Caco-2 (cell line): ENCODE results near the gene DENND10. TPM values are rescaled to one million over a fixed set of nuclear protein-coding genes. Genes with fewer than 3 reads are reported as not detected.

Experiments
- BruUV-seq: library from RNA; stranded (reverse); fragments of 400-500 nt; replicated peaks from 2 replicates; lab custom pipeline; 2021; lab: Mats Ljungman, UMichigan
- CTCF ChIA-PET: fragments of 300-600 bp; sonication (Branson Sonifier 250); formaldehyde crosslinking; loops from one replicate; lab custom pipeline; 2022; ENCODE audit warnings: antibody characterized with exemption; lab: Charles Lee
- POLR2A ChIA-PET: fragments of 300-600 bp; sonication (Branson Sonifier 250); formaldehyde crosslinking; loops from one replicate; lab custom pipeline; 2022; ENCODE audit warnings: antibody characterized with exemption; lab: Charles Lee
- DNase-seq, 2 experiments: peaks; one replicate each; pipeline versions ENCODE4 v3.0.0 to v3.0.0-alpha.2; 2020 to 2022
- H3K27me3 ChIP-seq: replicated peaks from 2 replicates; pipeline ENCODE4 v1.6.0; 2011; ENCODE audit warnings: low read length; ENCODE audit not compliant: control insufficient read depth, insufficient read depth
- H3K36me3 ChIP-seq: 2 replicates; pipeline ENCODE4 v1.5.1; 2011; ENCODE audit warnings: low read length; ENCODE audit not compliant: control insufficient read depth, insufficient read depth
- H3K4me1 ChIP-seq: fragments of 250-450 bp; sonication (Bioruptor Pico); 2 replicates; pipeline ENCODE4 v1.5.1; 2020; ENCODE audit warnings: mild to moderate bottlenecking
- H3K4me3 ChIP-seq: 2 replicates; pipeline ENCODE4 v1.5.1; 2011; ENCODE audit warnings: low read depth, mild to moderate bottlenecking, control low read depth, low read length
- H3K9me3 ChIP-seq: fragments of 250-450 bp; sonication (Bioruptor Pico); 2 replicates; pipeline ENCODE4 v1.5.1; 2020; ENCODE audit warnings: mild to moderate bottlenecking, moderate library complexity
- H3K27ac Mint-ChIP-seq: one replicate; pipeline ENCODE4 v1.8.0; 2022; ENCODE audit warnings: mixed read lengths; ENCODE audit not compliant: unreplicated experiment
- H3K27me3 Mint-ChIP-seq: one replicate; pipeline ENCODE4 v1.8.0; 2022; ENCODE audit warnings: mixed read lengths; ENCODE audit not compliant: insufficient read depth, unreplicated experiment
- H3K36me3 Mint-ChIP-seq: one replicate; pipeline ENCODE4 v1.8.0; 2022; ENCODE audit warnings: mild to moderate bottlenecking, mixed read lengths; ENCODE audit not compliant: insufficient read depth, unreplicated experiment
- H3K4me1 Mint-ChIP-seq: one replicate; pipeline ENCODE4 v1.8.0; 2022; ENCODE audit warnings: low read depth, mixed read lengths; ENCODE audit not compliant: unreplicated experiment
- H3K4me3 Mint-ChIP-seq: one replicate; pipeline ENCODE4 v1.8.0; 2022; ENCODE audit warnings: mild to moderate bottlenecking, moderate library complexity, mixed read lengths; ENCODE audit not compliant: unreplicated experiment
- H3K9me3 Mint-ChIP-seq: one replicate; pipeline ENCODE4 v1.8.0; 2022; ENCODE audit warnings: mixed read lengths; ENCODE audit not compliant: unreplicated experiment
- CTCF ChIP-seq, 2 experiments: fragments of 200-600 bp in 1 of 2; IDR thresholded peaks; 1 replicate in 1 of 2; 2 replicates in 1 of 2; pipeline versions ENCODE4 v1.5.1 to v1.8.0; 2011 to 2022; ENCODE audit warnings: antibody characterized with exemption in 1 of 2, control low read depth in 1 of 2, inconsistent platforms in 1 of 2, low read depth in 1 of 2, low read length in 1 of 2, mild to moderate bottlenecking in 1 of 2, moderate library complexity in 1 of 2; ENCODE audit not compliant: insufficient read depth in 1 of 2, severe bottlenecking in 1 of 2, unreplicated experiment in 1 of 2
- intact Hi-C: fragments of 100-400 bp; cut with micrococcal nuclease; formaldehyde crosslinking; loops from one replicate; pipeline ENCODE4 v1.10.0; 2022; ENCODE audit not compliant: unreplicated experiment
- total RNA-seq: library from RNA; stranded (reverse); gene quantifications from 2 replicates; pipeline ENCODE4 v1.2.3, GENCODE V29; 2022

The DENND10 gene
- total RNA-seq, 1 experiment from 2014 or later = 80.8 TPM

- intact Hi-C loops = no loop called here
- H3K36me3 ChIP-seq = no peaks in the 10 kb centered on the region; the same call in 1 of the 2 replicates
- no peak for DNase-seq
- H3K4me3 ChIP-seq = peak overlapping the region; percentile 93
- Mint-ChIP-seq H3K4me3 (peak overlapping the region; percentile 87), H3K27ac (peak overlapping the region; percentile 95), H3K9me3 (no peaks in the 10 kb centered on the region), H3K36me3 (peaks cover 37% of the 10 kb centered on the region), H3K27me3 (no peaks in the 10 kb centered on the region), H3K4me1 (no peaks in the 10 kb centered on the region)
- ChIA-PET CTCF (no interaction called here), POLR2A (no interaction called here)
- TF ChIP-seq CTCF (IDR thresholded peaks at IDR 0.05; ENCODE audit: insufficient read depth in 1 of 2, low read depth in 1 of 2, low read length in 1 of 2, severe bottlenecking in 1 of 2, unreplicated experiment in 1 of 2) = no peak
- H3K4me1 ChIP-seq = peaks cover 6% of the 10 kb centered on the region; the same call in 1 of the 2 replicates
- no peaks in the 10 kb centered on the region for H3K27me3 ChIP-seq
- TSS peak; percentile 79 for BruUV-seq
- no peaks in the 10 kb centered on the region for H3K9me3 ChIP-seq
These were observed 62.2 kb downstream of the DENND10 start for GRCh38 chr10:119166118-119166500.

GRCh38 chr10:119166564-119166963 lies 62.7 kb downstream of the DENND10 start:
- DNase-seq = no peak
- Mint-ChIP-seq H3K27ac (peak overlapping the region; percentile 95), H3K36me3 (peaks cover 41% of the 10 kb centered on the region), H3K27me3 (no peaks in the 10 kb centered on the region), H3K4me3 (peak overlapping the region; percentile 87), H3K9me3 (no peaks in the 10 kb centered on the region), H3K4me1 (no peaks in the 10 kb centered on the region)
- Histone ChIP-seq H3K4me3 (no peak overlapping the region), H3K36me3 (peaks cover 4% of the 10 kb centered on the region), H3K9me3 (no peaks in the 10 kb centered on the region), H3K27me3 (no peaks in the 10 kb centered on the region), H3K4me1 (peaks cover 6% of the 10 kb centered on the region; the same call in 1 of the 2 replicates)
- TF ChIP-seq CTCF (IDR thresholded peaks at IDR 0.05; ENCODE audit: insufficient read depth in 1 of 2, low read depth in 1 of 2, low read length in 1 of 2, severe bottlenecking in 1 of 2, unreplicated experiment in 1 of 2) = no peak
- intact Hi-C loops = no loop called here
- ChIA-PET POLR2A (no interaction called here), CTCF (no interaction called here)
- BruUV-seq = no TSS peak

GRCh38 chr10:119167041-119167440 lies 63.1 kb downstream of the DENND10 start:
- Histone ChIP-seq H3K9me3 (no peaks in the 10 kb centered on the region), H3K4me1 (peaks cover 6% of the 10 kb centered on the region; the same call in 1 of the 2 replicates), H3K4me3 (no peak overlapping the region), H3K27me3 (no peaks in the 10 kb centered on the region), H3K36me3 (peaks cover 5% of the 10 kb centered on the region)
- H3K36me3 Mint-ChIP-seq = peaks cover 41% of the 10 kb centered on the region
- H3K4me3 Mint-ChIP-seq = peak overlapping the region; percentile 87
- H3K27ac Mint-ChIP-seq = peak overlapping the region; percentile 95
- H3K9me3 Mint-ChIP-seq = no peaks in the 10 kb centered on the region
- no peak for TF ChIP-seq CTCF (IDR thresholded peaks at IDR 0.05; ENCODE audit: insufficient read depth in 1 of 2, low read depth in 1 of 2, low read length in 1 of 2, severe bottlenecking in 1 of 2, unreplicated experiment in 1 of 2)
- CTCF ChIA-PET = no interaction called here
- no TSS peak for BruUV-seq
- no peaks in the 10 kb centered on the region for H3K4me1 Mint-ChIP-seq
- no peak for DNase-seq
- POLR2A ChIA-PET = no interaction called here
- intact Hi-C loops = no loop called here
- no peaks in the 10 kb centered on the region for H3K27me3 Mint-ChIP-seq
